PC-9 (cell line): ENCODE results near the gene TFPI2. TPM values are rescaled to one million over a fixed set of nuclear protein-coding genes. Genes with fewer than 3 reads are reported as not detected.

Experiments used
- BruUV-seq: library from RNA; stranded (reverse); fragments of 400-500 nt; replicated peaks from 2 replicates; lab custom pipeline; 2021; lab: Mats Ljungman, UMichigan
- CTCF ChIA-PET: fragments of 300-600 bp; sonication (Branson Sonifier 250); formaldehyde crosslinking; loops from one replicate; lab custom pipeline; 2022; ENCODE audit warnings: antibody characterized with exemption; lab: Charles Lee
- POLR2A ChIA-PET: fragments of 300-600 bp; sonication (Branson Sonifier 250); formaldehyde crosslinking; loops from one replicate; lab custom pipeline; 2022; ENCODE audit warnings: antibody characterized with exemption; ENCODE audit not compliant: unreplicated experiment; lab: Charles Lee
- DNase-seq, 2 experiments: peaks; one replicate each; pipeline versions ENCODE4 v3.0.0 to v3.0.0-alpha.2; 2015 to 2022; ENCODE audit warnings: mixed read lengths in 1 of 2
- H2AFZ ChIP-seq: fragments of 200-600 bp; sonication (generic); 2 replicates; pipeline ENCODE4 v1.8.1; 2017; ENCODE audit warnings: antibody characterized with exemption
- H3F3A ChIP-seq: fragments of 200-600 bp; sonication (generic); 2 replicates; pipeline ENCODE4 v1.8.1; 2017; ENCODE audit warnings: antibody characterized with exemption, mild to moderate bottlenecking, low read depth; ENCODE audit not compliant: insufficient read depth
- H3K27ac ChIP-seq: fragments of 200-600 bp; sonication (generic); 2 replicates; pipeline ENCODE4 v1.6.1; 2016; ENCODE audit warnings: mixed run types
- H3K27me3 ChIP-seq: fragments of 200-600 bp; sonication (generic); 2 replicates; pipeline ENCODE4 v1.6.1; 2016; ENCODE audit warnings: low read depth, mixed run types; ENCODE audit not compliant: insufficient read depth
- H3K36me3 ChIP-seq: fragments of 200-600 bp; sonication (generic); 2 replicates; pipeline ENCODE4 v1.6.1; 2016; ENCODE audit warnings: low read depth, mixed run types
- H3K4me1 ChIP-seq: fragments of 200-600 bp; sonication (generic); replicated peaks from 2 replicates; pipeline ENCODE4 v1.6.1; 2016; ENCODE audit warnings: mixed run types; ENCODE audit not compliant: insufficient read depth
- H3K4me2 ChIP-seq: fragments of 200-600 bp; sonication (generic); 2 replicates; pipeline ENCODE4 v1.6.1; 2017; ENCODE audit warnings: mixed run types
- H3K4me3 ChIP-seq: fragments of 200-600 bp; sonication (generic); 2 replicates; pipeline ENCODE4 v1.6.1; 2016; ENCODE audit warnings: mixed run types
- H3K79me2 ChIP-seq: fragments of 200-600 bp; sonication (generic); 2 replicates; pipeline ENCODE4 v1.6.1; 2017; ENCODE audit warnings: low read depth, mixed run types
- H3K9me2 ChIP-seq: fragments of 200-600 bp; sonication (generic); 2 replicates; pipeline ENCODE4 v1.8.1; 2017; ENCODE audit warnings: mild to moderate bottlenecking; ENCODE audit not compliant: insufficient read depth
- H3K9me3 ChIP-seq: fragments of 200-600 bp; sonication (generic); 2 replicates; pipeline ENCODE4 v1.8.1; 2016; ENCODE audit warnings: low read depth; ENCODE audit not compliant: insufficient read depth
- H4K20me1 ChIP-seq: fragments of 200-600 bp; sonication (generic); 2 replicates; pipeline ENCODE4 v1.8.1; 2017; ENCODE audit not compliant: insufficient read depth
- CTCF ChIP-seq: fragments of 200-600 bp; sonication (generic); conservative IDR thresholded peaks from 2 replicates; pipeline ENCODE4 v1.6.1; 2017; ENCODE audit warnings: mixed run types, antibody characterized with exemption, mild to moderate bottlenecking, moderate library complexity
- EZH2 ChIP-seq: fragments of 200-600 bp; sonication (generic); IDR thresholded peaks from 2 replicates; pipeline ENCODE4 v1.8.0; 2017; ENCODE audit warnings: antibody characterized with exemption, low read depth
- intact Hi-C: fragments of 100-400 bp; cut with micrococcal nuclease; formaldehyde crosslinking; loops from one replicate; pipeline ENCODE4 v1.10.0; 2022; ENCODE audit not compliant: unreplicated experiment
- total RNA-seq: library from RNA; stranded (reverse); gene quantifications from 2 replicates; pipeline ENCODE4 v1.2.3, GENCODE V29; 2021

TFPI2 gene
- total RNA-seq, 1 experiment from 2014 or later = 67.3 TPM

DNA sequence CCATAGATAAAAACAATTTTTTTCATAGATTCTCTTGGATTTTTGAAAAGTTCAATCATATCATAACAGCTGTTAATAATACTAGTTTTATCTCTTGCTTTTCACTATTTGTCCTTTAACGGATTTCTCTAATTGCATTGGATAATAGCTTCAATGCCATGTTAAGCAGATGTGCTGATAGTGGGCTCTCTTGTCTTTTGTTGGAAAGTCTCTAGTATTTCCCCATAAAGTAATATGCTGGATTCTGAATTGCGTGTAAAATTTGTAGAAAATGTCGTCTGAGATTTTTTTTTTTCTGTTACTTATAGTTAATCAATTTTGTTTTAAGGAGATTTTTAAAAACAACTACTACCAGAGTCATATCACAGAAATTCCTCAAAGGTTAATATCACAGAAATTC is 53.3 kb downstream of the TFPI2 start:
- Histone ChIP-seq H4K20me1 (no peaks in the 10 kb centered on the region), H3K9me2 (no peaks in the 10 kb centered on the region), H3K36me3 (no peaks in the 10 kb centered on the region), H3K4me3 (no peak overlapping the region), H3K4me2 (no peak overlapping the region), H3F3A (no peaks in the 10 kb centered on the region), H3K4me1 (no peaks in the 10 kb centered on the region), H3K9me3 (no peaks in the 10 kb centered on the region), H3K79me2 (no peaks in the 10 kb centered on the region), H3K27ac (no peak overlapping the region), H2AFZ (no peak overlapping the region), H3K27me3 (no peaks in the 10 kb centered on the region)
- no TSS peak for BruUV-seq
- no peak for TF ChIP-seq CTCF
- TF ChIP-seq EZH2 = no peak
- POLR2A ChIA-PET = no interaction called here
- intact Hi-C loops = no loop called here
- CTCF ChIA-PET = no interaction called here
- DNase-seq = no peak

DNA sequence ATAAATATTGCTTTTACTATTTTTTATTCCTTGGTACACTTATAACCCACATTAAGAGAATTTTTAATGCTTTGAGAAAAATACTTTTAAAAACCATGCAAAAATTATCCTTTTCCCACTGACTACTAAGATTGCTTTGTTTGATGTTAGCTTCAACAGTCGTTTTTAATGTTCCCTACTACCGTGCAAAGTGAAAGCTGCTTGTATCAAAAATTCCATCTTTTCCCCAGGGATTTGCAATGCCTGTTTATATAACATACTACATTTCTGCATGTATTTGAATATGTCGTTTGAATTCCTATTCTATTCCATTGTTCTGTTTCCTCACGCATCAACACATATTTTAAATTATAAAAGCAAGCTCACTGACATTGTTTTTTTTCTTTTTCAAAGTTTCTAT is 54.4 kb downstream of the TFPI2 start:
- ChIA-PET CTCF (no interaction called here), POLR2A (no interaction called here)
- TF ChIP-seq CTCF (no peak), EZH2 (no peak)
- no peaks in the 10 kb centered on the region for H3K79me2 ChIP-seq
- H3F3A ChIP-seq = no peaks in the 10 kb centered on the region
- no peak for DNase-seq
- no peak overlapping the region for H2AFZ ChIP-seq
- no peaks in the 10 kb centered on the region for H3K9me2 ChIP-seq
- no peaks in the 10 kb centered on the region for H3K36me3 ChIP-seq
- no peaks in the 10 kb centered on the region for H4K20me1 ChIP-seq
- intact Hi-C loops = no loop called here
- H3K4me3 ChIP-seq = no peak overlapping the region
- no peak overlapping the region for H3K4me2 ChIP-seq
- H3K4me1 ChIP-seq = no peaks in the 10 kb centered on the region
- H3K27me3 ChIP-seq = no peaks in the 10 kb centered on the region
- no TSS peak for BruUV-seq
- H3K9me3 ChIP-seq = no peaks in the 10 kb centered on the region
- H3K27ac ChIP-seq = no peak overlapping the region

DNA sequence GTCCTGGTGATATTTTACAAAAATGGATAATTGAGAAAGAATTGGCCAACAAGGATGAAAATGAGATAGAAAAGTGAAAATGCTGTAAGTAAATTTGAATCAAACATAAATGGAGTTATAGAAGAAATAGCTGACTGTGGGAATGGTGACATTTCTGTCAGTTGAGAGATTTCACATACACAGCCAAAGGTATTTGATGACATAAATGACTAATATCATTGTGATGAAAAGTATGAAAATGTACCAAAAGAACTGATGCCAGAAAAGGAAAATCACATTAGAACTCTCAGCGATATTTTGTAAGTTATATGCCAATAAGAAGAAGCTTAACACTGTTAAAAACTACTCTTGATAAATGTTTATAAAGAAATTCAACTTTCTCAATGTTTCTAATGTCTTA is 54.9 kb downstream of the TFPI2 start:
- no TSS peak for BruUV-seq
- CTCF ChIA-PET = interaction anchor here (0.6 kb wide), 1 partner anchor 563 kb away, joined by 3 read pairs; no protein-coding TSS in a partner anchor

More for the DNA sequence above, 54.9 kb downstream of the TFPI2 start:
- Histone ChIP-seq H3K27ac (no peak overlapping the region), H2AFZ (no peak overlapping the region), H3K79me2 (no peaks in the 10 kb centered on the region), H3K4me3 (no peak overlapping the region), H3K9me2 (no peaks in the 10 kb centered on the region), H3K36me3 (no peaks in the 10 kb centered on the region), H3F3A (no peaks in the 10 kb centered on the region), H3K9me3 (no peaks in the 10 kb centered on the region), H3K4me1 (no peaks in the 10 kb centered on the region), H4K20me1 (no peaks in the 10 kb centered on the region), H3K27me3 (no peaks in the 10 kb centered on the region), H3K4me2 (no peak overlapping the region)
- intact Hi-C loops = no loop called here
- POLR2A ChIA-PET = no interaction called here
- no peak for DNase-seq
- no peak for TF ChIP-seq CTCF
- TF ChIP-seq EZH2 = no peak

Other genes with a start within 250 kb of the TFPI2 start
- gene GNGT1, start 15.8 kb upstream of the TFPI2 start, total RNA-seq = 1.1 TPM in 1 of 2 replicates, not detected in the other
- 2.3 and 4.4 TPM in 2 replicates for gene GNG11, start 31.0 kb upstream of the TFPI2 start, total RNA-seq
- 39.5 and 43.0 TPM in 2 replicates for gene BET1, start 113.6 kb upstream of the TFPI2 start, total RNA-seq